Right lobe of liver (tissue), 4 donors: ENCODE measurements around the gene TRH.

Experiments used
- POLR2A ChIP-seq: fragments of 450-650 bp; IDR thresholded peaks from one replicate; pipeline ENCODE4 v1.6.1; 2017; ENCODE audit warnings: antibody characterized with exemption, mild to moderate bottlenecking
- TF ChIP-seq, protein P1 (sequence below), 4 donors: fragments of 200-600 bp in 3 of 4; fragments of 450-650 bp in 1 of 4; IDR thresholded peaks; one replicate each; pipeline versions ENCODE4 v1.5.1 to v1.8.0; 2016 to 2022; ENCODE audit warnings: antibody characterized with exemption in 4 of 4, mild to moderate bottlenecking in 2 of 4
- donor health status: DM: no; HTN: no; CAD: no.
- donor health status: DM: no; HTN: no; CAD: no.
- donor health status: DM: no; HTN: yes; CAD: no.

DNA sequence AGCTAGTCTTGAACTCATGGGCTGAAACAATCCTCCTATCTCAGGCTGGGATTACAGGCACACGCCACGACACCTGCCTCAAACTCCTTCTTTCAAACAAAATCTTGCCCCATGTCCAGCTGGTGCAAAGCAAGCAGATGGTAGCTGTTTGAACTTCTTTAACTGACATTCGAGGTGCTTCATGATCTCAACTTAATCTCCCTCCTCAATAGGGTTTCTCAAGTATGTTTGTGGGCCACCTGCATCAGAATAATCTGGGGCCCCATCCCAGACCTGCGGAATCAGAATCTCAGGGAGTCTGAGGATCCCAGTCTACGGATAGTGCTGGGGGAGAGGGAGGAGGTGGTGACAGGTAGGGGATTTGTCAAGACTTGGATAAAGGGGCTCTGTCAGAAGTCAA, 20.9 kb upstream of the TRH start:
- TF ChIP-seq, protein P1, sequence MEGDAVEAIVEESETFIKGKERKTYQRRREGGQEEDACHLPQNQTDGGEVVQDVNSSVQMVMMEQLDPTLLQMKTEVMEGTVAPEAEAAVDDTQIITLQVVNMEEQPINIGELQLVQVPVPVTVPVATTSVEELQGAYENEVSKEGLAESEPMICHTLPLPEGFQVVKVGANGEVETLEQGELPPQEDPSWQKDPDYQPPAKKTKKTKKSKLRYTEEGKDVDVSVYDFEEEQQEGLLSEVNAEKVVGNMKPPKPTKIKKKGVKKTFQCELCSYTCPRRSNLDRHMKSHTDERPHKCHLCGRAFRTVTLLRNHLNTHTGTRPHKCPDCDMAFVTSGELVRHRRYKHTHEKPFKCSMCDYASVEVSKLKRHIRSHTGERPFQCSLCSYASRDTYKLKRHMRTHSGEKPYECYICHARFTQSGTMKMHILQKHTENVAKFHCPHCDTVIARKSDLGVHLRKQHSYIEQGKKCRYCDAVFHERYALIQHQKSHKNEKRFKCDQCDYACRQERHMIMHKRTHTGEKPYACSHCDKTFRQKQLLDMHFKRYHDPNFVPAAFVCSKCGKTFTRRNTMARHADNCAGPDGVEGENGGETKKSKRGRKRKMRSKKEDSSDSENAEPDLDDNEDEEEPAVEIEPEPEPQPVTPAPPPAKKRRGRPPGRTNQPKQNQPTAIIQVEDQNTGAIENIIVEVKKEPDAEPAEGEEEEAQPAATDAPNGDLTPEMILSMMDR (IDR thresholded peaks at IDR 0.05), result no peak
- no peak for TF ChIP-seq POLR2A
